ENCODE measurements around the gene RFFL.
"Not testable (repeated sequence)": the region's sequence is repeated elsewhere in the genome, so short reads cannot be mapped to it uniquely, and the experiment has no call there.

The RFFL gene

DNA sequence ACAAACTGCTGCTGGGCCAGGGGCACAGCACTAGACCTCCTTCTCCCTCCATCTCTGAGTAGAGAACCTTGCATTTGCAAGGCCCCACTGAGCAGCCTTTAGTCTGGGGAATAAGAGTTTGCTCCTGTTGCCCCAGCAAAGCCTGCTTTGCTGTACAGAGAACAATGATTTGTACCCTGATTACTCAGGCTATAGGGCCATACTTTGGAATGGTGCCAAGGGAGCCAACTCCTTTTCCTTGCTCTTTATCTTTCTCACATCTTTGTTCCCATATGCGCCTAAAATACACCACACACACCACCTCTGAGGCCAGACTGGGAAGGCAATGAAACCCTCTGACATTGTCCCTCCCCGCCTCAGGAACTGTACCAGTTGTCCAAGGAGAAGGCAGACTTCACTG lies 62.0 kb downstream of the RFFL start:
- DNase-seq, result no peak

DNA sequence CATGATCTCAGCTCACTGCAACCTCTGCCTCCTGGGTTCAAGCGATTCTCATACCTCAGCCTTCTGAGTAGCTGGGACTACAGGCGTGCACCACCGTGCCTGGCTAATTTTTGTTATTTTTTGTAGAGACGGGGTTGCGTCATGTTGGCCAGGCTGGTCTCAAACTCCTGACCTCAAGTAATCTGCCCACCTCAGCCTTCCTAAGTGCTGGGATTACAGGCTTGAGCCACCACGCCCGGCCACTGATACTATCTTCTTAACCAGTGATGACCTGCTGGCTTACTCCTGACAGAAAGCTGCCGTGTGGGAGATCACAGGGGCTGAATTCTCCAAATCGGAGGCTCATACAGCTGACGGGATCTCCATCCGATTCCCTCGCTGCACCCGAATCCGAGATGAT lies 62.5 kb downstream of the RFFL start:
- not testable (repeated sequence) for DNase-seq

DNA sequence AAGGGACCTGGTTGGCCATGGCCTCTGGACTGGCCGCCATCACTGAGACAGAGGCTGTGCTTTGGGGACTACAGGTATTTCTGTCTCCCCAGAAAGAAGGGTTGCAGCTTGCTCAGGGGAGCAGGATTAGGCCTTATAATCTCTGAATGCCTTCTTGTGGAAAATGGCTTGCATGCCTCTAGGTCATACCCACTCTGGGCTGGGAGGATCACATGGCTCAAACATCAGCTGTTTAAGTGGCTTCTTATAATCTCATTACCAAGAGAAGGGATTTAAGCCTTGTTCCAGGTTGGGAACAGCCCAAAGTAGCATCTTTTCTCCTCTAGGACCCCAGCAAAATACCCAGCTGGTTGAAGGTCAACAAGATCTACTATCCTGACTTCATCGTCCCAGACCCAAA lies 64.1 kb downstream of the RFFL start:
- no peak for DNase-seq

DNA sequence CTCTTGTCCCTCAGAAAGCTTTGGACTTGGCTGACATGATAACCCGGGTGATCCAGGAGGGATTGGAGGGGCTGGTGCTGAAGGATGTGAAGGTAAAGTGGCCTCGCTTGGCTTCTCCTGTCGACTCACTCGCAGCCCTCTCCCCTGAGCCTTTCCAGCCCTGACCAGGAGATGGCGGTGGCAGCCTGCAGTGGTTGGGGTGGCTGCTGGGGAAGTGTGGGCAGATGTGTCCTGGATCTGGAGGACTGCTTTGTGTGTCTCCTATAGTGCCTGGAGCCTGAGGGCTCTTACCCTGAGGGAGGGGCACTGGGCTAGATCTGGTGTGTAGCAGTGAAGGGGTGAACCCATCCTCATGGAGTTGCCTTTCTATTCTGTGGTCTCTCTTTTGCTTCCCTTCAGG lies 65.3 kb downstream of the RFFL start:
- no peak for DNase-seq

DNA sequence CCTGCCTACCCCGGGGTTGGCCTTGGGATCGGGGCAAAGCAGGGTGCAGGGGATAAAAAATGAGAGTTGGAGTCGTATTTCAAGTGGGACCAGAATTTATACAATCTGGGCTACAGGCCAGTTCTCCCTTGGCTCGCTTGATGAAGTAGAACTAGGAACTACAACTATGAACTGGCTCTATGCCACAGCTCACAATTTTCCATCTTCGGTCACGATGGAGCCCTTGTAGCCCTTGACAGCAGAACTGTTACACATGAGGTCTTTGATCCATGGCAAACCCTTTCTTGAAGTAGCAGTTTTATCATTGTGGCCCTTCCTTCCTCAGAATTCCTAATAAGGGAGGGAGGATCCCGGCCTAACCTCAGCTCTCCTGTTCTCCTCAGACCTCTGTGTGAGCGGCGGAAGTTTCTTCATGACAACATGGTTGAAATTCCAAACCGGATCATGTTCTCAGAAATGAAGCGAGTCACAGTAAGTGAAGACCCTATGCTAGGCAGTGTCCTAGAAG lies 66.1 kb downstream of the RFFL start:
- DNase-seq, result no peak

DNA sequence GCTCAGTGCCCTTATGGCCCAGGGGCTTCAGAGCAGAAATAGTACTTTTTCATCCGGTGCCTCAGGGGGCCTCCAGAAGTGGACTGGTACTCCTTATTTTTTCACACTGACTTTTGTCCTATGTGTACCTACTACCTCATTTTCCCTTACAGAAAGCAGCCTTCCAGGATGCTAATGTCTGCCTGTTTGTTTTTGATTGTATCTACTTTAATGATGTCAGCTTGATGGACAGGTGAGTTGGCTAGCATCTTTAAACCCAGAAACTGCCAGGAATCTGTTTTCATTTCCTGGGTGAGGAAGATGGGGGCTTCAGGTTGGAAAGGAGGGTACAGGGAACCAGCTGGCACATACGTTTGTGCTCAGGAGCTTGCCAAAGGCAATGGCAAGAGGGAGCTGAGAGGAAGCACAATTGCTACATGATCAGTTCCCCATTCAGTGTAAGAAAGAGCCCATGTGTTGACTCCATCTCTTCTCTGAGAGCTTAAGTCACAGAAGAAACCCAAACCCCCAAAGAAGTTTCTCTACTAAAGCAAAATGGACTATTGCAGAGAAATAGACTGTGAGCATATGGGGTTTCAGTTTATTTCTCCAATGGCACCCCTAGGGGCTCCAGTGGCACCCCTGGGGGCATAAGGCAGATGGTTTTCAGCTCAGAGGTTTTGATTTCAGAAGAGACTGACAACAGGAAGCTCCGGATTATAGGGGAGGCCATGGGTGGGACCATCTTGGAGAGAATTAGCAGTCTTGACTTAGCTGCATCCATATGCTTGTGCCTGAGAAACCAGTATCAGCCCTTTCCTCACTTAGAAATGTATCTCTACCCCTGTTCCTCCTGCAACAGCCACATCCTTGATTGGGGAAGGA lies 66.9 kb downstream of the RFFL start:
- DNase-seq, result no peak

GRCh38 chr17:34993031-34993430 lies 70.5 kb downstream of the RFFL start:
- no peak for DNase-seq

GRCh38 chr17:34991606-34992005 lies 71.9 kb downstream of the RFFL start:
- DNase-seq, result no peak

DNA sequence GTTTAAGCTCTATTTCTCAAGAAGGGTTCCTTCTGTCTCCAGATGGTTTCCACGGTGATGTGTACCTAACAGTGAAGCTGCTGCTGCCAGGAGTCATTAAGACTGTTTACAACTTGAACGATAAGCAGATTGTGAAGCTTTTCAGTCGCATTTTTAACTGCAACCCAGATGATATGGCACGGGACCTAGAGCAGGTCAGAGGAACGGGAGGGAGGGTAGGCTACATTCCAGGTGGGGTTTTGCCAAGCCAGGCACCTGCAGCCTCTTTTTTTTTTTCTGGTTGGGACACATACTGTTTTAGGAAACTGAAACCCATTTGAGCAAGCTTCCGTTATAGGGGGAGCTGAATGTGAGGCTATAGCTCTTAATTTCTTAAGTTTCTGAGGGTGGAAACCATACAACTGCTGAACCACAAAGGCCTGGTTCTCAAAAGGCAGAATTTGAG lies 72.6 kb downstream of the RFFL start:
- DNase-seq, result peak; percentile 37

DNA sequence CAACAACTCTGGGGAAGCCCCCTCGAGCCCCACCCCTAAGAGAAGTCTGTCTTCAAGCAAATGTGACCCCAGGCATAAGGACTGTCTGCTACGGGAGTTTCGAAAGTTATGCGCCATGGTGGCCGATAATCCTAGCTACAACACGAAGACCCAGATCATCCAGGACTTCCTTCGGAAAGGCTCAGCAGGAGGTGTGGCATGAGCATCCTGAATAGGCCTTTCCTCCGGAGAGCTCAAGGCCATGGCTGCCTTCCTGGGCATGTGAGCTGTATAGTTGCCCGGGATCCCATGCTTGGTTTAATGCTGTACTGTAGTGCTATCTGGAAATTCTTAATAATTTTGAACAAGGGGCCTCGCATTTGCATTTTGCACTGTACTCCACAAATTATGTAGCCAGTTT lies 74.0 kb downstream of the RFFL start:
- DNase-seq, result no peak

DNA sequence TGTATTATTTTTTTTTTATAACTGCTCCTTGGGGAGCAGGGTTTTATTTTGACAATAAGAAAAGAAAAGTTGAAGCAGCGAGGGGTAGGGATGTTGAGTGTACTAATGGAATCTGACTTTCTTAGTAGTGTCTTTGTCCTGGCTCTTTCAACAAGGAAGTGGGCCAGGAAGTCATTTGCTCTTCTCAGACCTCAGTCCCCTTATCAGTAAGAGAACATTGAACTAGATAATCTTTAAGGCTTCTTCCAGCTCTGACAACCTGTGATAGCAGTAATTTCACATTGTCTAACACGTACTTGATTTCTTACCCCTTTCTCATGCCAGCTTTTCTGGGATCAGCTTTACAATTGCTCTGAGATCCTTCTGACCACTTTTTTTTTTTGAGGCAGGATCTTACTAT lies 74.9 kb downstream of the RFFL start:
- no peak for DNase-seq

- no peak for DNase-seq
Observed at GRCh38 chr17:34987232-34987631, 76.3 kb downstream of the RFFL start.

DNA sequence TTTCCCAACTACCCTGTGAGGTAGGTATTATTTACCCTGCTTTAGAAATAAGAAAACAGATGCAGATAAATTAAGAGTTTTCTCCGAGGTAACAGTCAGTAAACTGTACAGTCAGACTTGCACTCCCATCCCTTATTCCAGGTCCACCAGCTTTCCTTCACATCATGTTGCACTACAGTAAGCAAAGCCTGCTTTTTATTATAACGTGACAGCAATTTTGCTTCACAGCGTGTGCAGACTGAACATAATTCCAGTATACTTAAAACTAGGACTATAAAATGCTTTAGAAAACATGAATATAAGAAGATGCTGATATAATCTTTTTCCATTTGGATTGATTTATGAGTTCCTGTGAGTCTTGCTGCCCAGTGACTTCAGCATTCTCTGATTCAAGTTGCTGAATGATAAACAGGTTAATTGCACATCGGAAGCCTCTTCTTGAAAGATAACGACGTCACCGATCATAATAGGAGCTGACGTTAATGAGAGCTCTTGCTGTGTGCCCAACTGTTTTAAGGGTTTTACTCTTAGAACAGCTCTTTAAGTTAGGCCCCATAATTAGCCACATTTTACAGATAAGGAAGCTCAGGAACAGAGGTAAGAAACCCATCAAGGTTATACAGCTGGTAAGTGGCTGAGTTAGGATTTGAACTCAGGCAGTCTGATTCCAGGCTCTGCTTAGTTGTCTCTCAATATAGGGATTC lies 81.8 kb downstream of the RFFL start:
- no peak for DNase-seq

DNA sequence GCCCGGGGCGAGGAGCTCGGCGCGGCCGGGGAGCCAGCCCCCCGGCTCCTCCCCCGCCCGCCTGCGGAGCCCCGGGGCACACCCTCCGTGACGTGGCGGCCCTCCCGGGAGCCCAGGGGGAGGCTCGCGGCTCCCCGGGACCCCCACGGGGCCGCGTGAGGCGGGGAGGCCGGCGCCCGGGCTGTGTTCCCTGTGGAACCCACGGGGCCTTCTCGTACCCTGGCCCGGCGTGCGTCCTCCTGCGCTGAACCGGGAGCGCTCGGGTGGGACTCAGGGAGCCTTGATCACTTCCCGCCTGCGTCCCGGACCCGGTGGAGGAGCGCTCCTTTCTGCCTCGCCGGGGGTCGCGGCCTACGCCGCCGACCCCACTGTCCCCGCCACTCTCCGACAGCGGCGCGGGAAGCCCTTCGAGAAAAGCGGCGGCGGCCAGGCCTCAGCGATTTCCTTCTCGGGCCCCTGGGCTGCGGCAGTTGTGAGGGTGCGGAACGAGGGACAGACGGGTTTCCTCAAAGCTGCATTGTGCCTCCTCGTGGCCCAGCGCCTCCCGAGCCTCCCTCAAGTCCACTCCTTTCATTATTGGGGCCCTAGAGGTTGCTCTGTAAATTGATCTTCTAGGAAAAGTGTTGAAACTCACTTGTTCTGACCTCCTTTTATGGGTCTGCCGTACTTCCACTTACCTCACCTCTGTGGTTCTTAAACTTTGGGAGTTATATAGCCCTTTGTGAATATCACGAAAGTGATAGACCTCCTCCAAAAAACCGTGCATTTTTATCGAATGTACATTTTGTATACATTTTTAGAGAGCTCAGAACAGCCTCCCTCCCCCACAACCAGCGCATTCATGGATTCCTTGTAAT lies 82.6 kb downstream of the RFFL start:
- peak; percentile 72 for DNase-seq

DNA sequence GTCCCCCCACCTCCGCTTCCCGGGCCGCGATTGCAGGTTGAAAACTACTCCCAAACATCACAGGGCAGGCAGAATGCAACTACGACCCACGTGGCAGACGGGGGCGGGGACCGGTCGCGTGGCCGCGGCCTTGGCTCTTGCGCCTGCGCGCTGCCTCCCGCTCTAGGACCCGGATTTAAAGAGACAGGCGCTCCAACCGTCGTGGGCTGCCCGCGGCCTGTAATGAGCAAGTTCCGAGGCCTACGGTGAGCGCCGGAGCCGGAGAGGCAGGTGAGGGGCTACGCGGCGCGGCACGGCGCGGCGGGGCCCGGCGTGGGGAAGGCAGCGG lies 83.2 kb downstream of the RFFL start, which contains the start of gene LIG3:
LIG3 (plus strand) TSS at position 160 of the 328 bp plus-strand sequence. CDS start 2,494 bp downstream, outside the sequence.
- peak; percentile 80 for DNase-seq

DNA sequence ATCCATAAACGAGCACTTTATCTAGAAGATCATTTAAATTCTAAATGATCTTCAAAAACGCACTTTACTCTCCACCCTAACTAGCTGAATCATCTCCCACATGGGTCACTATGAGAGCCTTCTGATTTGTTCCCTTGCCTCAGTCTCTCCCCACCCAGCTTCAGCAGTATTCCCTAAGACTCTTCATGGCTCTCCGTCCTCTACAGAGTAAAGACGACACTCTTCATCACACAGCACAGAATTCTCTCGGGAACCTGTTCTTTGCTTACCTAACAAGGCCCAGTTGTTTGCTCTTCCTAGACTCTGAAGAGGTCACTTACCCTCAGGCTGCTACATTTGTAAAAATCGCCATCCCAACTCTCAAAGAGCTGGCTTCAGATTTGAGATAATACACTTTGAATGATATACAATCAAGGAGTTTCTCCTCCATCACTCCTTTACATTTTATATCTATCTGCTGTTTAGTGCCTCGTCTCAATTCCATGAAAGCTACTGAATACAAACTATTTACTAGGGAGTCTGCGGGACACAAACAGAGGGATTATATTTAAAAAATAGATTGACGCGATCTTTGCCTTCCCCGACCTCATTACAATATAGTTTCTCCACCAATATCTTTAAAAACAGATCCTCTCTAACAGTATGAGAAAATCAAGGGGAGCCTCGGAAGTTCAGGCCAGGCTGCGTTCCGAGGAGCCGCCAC lies 83.7 kb downstream of the RFFL start:
- DNase-seq, result no peak

- DNase-seq, result no peak
Observed at GRCh38 chr17:34979153-34979552, 84.4 kb downstream of the RFFL start.

GRCh38 chr17:34974794-34975785 lies 88.4 kb downstream of the RFFL start:
- no peak for DNase-seq

DNA sequence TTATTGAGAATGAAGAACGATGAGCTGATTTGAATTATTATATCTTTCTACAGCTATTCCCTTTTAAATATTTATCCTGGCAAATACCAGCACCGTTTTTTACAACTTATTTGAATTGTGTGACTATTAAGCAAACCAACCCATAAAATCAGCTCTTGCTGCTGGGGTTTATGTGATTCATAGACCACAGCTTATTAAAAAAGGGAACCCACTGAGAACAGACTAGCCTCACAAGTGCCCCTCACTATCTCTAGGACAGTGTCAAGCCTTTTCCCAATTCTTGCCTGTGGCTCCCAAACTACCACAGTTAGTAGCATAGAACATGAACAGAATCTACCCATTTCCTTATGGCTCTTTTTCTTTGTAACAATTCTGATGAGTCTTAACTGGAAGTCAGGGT lies 89.3 kb downstream of the RFFL start:
- DNase-seq, result no peak

DNA sequence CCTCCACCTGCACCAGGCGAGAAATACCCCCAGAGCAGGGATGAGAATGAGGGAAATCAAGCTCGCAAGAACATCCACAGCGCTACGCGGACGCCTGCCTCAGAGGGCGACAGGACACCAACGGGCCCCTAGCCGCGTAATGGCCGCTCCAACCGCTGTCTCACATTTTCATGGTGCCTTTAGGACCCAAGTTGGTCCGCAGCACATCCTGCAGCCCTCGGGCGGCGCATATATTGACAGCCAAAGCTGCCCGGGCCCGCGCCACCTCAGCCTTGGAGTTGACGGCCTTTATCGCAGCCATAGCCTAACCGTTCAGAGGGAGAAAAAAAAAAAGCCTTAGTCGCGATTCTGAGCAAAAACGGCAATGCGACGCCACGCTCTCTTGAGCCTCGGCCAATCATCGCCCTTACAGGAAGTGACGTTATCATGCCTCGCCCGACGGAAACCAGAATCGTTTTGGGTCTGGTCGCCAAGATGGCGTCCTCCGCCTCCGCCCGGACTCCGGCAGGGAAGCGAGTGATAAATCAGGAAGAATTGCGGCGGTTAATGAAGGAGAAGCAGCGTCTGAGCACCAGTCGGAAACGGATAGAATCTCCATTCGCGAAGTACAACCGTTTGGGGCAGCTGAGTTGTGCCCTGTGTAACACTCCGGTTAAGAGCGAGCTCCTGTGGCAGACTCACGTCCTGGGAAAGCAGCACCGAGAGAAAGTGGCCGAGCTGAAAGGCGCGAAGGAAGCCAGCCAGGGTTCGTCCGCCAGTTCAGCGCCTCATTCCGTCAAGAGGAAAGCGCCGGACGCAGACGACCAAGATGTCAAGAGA lies 102.2 kb downstream of the RFFL start, which contains the start of the genes CCT6B and ZNF830:
CCT6B (minus strand) TSS at position 368 of the 819 bp plus-strand sequence; CDS start at position 301, 67 bp downstream.
ZNF830 (plus strand) TSS at position 448 of the 819 bp plus-strand sequence; CDS start at position 475, 27 bp downstream.
- DNase-seq, result peak; percentile 72
